ENCODE measurements around the gene ACSS3.
"Not testable (repeated sequence)": the region's sequence is repeated elsewhere in the genome, so short reads cannot be mapped to it uniquely, and the experiment has no call there.

The ACSS3 gene, protein sequence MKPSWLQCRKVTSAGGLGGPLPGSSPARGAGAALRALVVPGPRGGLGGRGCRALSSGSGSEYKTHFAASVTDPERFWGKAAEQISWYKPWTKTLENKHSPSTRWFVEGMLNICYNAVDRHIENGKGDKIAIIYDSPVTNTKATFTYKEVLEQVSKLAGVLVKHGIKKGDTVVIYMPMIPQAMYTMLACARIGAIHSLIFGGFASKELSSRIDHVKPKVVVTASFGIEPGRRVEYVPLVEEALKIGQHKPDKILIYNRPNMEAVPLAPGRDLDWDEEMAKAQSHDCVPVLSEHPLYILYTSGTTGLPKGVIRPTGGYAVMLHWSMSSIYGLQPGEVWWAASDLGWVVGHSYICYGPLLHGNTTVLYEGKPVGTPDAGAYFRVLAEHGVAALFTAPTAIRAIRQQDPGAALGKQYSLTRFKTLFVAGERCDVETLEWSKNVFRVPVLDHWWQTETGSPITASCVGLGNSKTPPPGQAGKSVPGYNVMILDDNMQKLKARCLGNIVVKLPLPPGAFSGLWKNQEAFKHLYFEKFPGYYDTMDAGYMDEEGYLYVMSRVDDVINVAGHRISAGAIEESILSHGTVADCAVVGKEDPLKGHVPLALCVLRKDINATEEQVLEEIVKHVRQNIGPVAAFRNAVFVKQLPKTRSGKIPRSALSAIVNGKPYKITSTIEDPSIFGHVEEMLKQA

DNA sequence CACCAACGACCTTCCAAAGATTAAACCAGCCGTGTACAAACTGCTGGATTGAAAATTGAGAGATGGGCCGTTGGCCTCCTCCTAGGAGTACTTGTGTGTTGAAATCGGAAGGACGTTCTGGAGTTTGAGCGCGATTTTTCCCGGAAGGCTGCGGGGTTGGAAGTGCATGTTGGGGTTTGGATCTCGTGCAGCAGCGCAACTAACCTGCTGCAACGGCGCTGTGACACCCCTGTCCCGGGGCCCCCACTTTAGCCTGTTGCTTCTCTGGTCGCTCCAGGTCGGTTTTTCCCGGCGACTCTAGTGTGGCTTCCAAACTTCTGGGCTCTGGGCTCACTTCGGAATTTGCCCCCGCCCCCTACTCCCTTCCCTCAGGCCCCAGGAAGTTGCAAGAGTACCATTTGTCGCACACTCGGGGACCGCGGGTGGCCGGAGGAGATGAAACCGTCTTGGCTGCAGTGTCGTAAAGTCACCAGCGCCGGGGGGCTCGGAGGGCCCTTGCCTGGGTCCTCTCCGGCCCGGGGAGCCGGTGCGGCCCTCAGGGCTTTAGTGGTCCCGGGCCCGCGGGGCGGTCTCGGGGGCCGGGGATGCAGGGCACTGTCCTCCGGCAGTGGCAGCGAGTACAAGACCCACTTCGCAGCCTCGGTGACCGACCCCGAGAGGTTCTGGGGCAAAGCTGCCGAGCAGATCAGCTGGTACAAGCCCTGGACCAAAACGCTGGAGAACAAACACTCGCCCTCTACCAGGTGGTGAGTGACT, at the start of gene ACSS3:
ACSS3 (plus strand) TSS at position 394 of the 756 bp plus-strand sequence; CDS start at position 436, 42 bp downstream.
- DNase-seq (ENCODE audit: low spot score), result peak; percentile 61

DNA sequence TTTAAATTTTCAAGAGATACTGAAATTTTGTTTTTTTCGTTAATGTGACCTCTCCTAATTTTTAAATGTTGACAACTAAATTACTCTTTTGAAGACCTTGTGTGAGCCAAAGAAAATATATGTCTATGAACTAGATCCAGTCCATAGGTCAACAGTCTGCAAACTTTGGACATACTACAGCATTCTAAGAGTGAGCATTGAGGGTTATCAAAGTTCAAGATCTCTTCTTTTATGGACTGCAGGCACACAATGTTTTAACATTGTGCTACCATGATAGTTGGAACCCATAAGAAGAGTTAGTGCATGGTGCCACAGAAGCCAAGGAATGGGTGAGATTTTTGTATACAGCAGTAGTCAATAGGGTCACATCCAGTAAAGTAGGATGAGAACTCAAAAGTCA, 43.0 kb upstream of the ACSS3 start:
- DNase-seq (ENCODE audit: low spot score), result no peak

- no peak for DNase-seq (ENCODE audit: low spot score)
These were observed 38.6 kb upstream of the ACSS3 start for GRCh38 chr12:81039231-81039630.

DNA sequence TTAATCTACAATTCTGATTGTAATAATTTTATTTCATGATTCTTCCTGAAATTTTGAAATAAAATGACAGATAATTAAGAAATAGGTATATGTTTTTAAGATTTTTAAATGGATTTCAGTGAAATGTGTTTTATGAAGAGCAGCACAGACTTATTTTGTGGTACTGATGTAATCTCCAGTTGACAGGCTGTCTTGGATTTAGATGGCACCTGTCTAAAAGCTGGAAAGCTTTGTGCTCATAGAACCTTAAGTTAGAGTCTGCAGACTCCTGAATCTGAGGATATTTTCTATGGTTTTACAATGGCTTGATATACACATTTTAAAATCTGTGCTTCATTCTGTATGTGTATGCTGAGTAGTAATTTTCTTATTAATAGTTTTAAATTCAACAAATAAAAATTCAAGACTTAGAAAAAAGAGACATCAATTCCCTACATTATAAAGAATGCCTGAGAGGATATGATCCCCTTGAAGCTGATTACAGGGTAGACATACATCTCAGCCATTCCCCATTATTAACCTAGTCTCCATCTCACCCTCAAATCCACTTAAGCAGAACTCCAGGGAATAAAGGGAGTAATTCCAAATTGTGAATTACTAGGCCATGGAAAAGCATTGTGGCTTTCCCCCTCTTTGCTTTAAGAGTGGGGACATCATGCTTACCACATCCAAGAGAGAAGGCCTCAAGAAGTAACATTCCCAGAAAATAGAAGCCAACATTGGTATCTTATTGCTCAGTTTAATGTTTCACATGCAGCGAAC, 33.7 kb upstream of the ACSS3 start:
- DNase-seq (ENCODE audit: low spot score), result no peak

GRCh38 chr12:81064971-81065370, 12.9 kb upstream of the ACSS3 start:
- DNase-seq (ENCODE audit: low spot score), result not testable (repeated sequence)

GRCh38 chr12:81070846-81071245, 7.0 kb upstream of the ACSS3 start:
- no peak for DNase-seq (ENCODE audit: low spot score)

DNA sequence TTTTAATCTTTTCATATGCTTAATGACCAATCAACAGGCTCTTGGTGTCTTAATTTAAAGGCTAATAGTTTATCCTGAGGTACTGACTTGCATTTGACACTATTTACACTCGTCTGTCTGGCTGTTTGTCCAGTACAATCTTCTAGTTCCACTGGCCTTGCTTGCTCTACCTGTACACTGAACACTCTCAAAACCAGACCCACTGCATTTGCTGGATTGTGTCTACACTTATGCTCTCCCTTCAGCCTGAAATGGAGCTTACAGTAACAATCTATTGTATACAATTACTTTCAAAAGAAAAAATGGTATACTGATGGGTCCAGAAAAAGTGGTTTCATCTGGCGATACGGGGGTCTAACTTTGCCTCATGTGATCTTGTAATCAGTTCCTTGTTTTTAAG, 2.3 kb upstream of the ACSS3 start:
- no peak for DNase-seq (ENCODE audit: low spot score)

GRCh38 chr12:81077329-81077685, 572 bp upstream of the ACSS3 start:
- peak; percentile 42 for DNase-seq (ENCODE audit: low spot score)

- DNase-seq (ENCODE audit: low spot score), result peak; percentile 39
These were observed 754 bp downstream of the ACSS3 start for GRCh38 chr12:81078469-81079196.

- no peak for DNase-seq (ENCODE audit: low spot score)
These were observed 1.6 kb downstream of the ACSS3 start for GRCh38 chr12:81079280-81080076.

DNA sequence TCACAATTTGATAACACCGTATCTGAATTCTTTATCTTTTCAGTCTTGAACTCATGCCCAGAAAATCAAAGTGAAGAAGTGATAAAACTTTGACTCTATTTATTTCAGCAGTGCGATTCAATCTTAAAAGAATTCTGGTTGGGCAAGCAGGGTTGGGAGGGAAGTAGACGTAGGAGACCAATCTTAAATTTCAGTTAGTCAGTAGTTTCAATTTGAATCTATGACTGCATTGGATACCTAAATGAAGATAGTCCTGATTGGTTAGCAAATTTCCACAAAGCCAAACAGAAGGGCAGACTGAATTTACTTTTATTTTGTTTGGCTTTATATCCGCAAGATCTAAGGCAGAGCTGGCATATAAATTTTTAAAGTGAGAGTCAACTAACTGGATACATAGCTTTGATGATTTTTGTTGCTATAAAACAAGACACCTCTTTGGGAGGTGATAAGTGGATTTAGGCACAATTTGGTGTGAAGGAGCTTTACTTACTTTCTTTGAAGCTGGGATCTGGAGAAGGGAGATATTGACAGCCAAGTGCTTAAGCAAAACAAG, 2.6 kb downstream of the ACSS3 start:
- DNase-seq (ENCODE audit: low spot score), result peak; percentile 16

DNA sequence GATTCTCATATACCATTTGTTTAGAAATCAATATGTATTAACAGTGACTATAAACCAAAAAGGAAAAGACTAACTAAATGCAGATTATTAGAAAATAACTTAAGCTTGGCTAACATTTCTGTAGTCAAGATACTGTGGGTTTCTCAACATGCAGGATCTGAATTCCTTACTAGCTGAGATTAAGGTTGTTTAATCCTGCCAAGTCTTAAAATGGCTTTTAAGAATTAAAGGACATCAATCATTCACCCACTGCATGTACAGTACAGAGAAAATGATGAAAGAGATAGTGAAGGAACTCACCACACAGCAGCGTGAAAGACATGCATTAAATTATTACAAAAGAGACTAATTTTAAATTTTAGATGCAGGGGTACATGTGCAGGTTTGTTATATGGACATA, 3.8 kb downstream of the ACSS3 start:
- DNase-seq (ENCODE audit: low spot score), result no peak

- DNase-seq (ENCODE audit: low spot score), result no peak
These were observed 5.1 kb downstream of the ACSS3 start for GRCh38 chr12:81083018-81083417.

GRCh38 chr12:81083906-81084513, 6.1 kb downstream of the ACSS3 start:
- no peak for DNase-seq (ENCODE audit: low spot score)

GRCh38 chr12:81084811-81085350, 7.0 kb downstream of the ACSS3 start:
- no peak for DNase-seq (ENCODE audit: low spot score)

- no peak for DNase-seq (ENCODE audit: low spot score)
These were observed 8.0 kb downstream of the ACSS3 start for GRCh38 chr12:81085832-81086231.

DNA sequence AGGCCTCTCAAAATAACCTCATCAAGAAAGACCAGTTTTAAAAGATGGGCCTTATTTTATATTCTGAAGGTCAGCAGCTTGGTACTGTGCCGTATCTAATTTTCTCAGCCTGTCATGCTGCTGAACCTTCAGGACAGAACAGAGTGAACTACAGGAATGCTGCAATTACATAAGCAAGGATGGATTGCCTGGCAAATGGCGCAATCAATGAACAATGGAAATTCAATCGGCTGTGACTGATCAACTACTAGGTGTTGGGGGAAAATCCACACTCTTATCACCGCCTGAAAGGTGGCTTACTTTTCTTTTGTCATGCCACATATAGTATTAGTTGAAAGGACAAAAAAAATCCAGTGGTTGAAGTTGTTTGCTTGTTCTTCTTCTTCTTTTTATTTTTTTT, 8.5 kb downstream of the ACSS3 start:
- DNase-seq (ENCODE audit: low spot score), result no peak

DNA sequence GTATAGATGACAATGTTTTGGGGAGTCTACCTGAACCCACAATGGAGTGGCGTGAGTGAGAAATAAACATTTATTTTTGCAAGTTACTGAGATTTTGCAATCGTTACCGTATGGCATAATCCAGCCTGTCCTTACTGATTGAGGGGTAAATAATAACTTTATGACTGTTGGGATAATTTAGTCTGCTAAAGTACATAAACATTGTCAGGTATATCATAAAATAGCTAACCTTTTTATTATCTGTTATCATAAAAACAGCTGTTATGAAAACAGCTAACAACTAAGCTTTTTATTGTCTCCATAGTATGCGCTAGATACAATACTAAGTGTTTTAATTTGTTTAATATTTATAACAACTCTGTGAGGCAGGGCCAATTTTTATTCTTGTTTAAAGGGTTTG, 10.3 kb downstream of the ACSS3 start:
- DNase-seq (ENCODE audit: low spot score), result no peak

DNA sequence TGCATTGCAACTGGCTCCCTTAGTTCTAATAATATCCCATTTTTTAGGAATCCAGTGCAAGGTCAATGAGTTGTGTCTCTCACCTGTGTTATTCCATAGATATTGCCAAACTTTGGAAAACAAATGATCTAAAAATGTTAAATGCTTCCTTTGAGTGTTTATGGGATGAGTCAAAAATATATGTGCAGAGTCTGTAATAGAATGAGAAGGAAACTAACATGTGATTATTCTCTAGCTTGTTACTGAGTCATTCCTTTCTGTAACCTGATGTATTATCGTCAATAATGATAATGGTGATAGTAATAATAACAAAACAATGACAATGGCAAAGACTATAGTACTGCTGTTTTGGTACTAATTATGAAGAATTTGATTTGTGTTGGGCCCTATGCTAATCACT, 11.5 kb downstream of the ACSS3 start:
- DNase-seq (ENCODE audit: low spot score), result no peak

- DNase-seq (ENCODE audit: low spot score), result no peak
These were observed 14.2 kb downstream of the ACSS3 start for GRCh38 chr12:81092053-81092452.

All from AG20443 (cell line).